HEK293 (cell line): Measurements from ENCODE around the gene CTSE.
"Not testable (repeated sequence)": the region's sequence is repeated elsewhere in the genome, so short reads cannot be mapped to it uniquely, and the experiment has no call there.

Source experiments
- CTCF ChIA-PET: fragments of 350-600 bp; formaldehyde crosslinking; extraction: SDS; loops from one replicate; lab custom pipeline; 2021; ENCODE audit warnings: antibody characterized with exemption; lab: Yijun Ruan, JAX
- POLR2A ChIA-PET: fragments of 300-600 bp; formaldehyde crosslinking; extraction: SDS; loops from one replicate; lab custom pipeline; 2020; ENCODE audit warnings: antibody characterized with exemption, inconsistent platforms; lab: Yijun Ruan, JAX
- H3K27ac ChIP-seq: fragments of 200-500 bp; sonication (Bioruptor generic); 2 replicates; pipeline ENCODE4 v1.5.1; 2014; ENCODE audit warnings: low read depth, low read length, control low read depth, inconsistent platforms; ENCODE audit errors: extremely low read depth
- H3K36me3 ChIP-seq, 2 experiments: fragments of 200-500 bp in 1 of 2; sonication (Bioruptor generic) in 1 of 2; 1 replicate in 1 of 2; 2 replicates in 1 of 2; pipeline ENCODE4 v1.5.1; 2014 to 2017; ENCODE audit warnings: inconsistent platforms in 2 of 2, low read length in 2 of 2; ENCODE audit not compliant: control insufficient read depth in 2 of 2, insufficient read depth in 1 of 2
- H3K4me1 ChIP-seq: fragments of 200-500 bp; sonication (Bioruptor generic); 2 replicates; pipeline ENCODE4 v1.5.1; 2014; ENCODE audit warnings: mild to moderate bottlenecking, low read length, inconsistent platforms; ENCODE audit not compliant: control insufficient read depth, insufficient read depth
- H3K4me3 ChIP-seq: 2 replicates; pipeline ENCODE4 v1.5.1; 2011; ENCODE audit warnings: low read depth, mild to moderate bottlenecking, control low read depth, low read length, moderate library complexity
- H3K9me3 ChIP-seq: fragments of 200-500 bp; sonication (Bioruptor generic); 2 replicates; pipeline ENCODE4 v1.5.1; 2014; ENCODE audit warnings: low read depth, low read length, inconsistent platforms; ENCODE audit not compliant: control insufficient read depth, insufficient read depth
- ATF2 ChIP-seq: fragments of 450-650 bp; formaldehyde crosslinking; IDR thresholded peaks from 2 replicates; pipeline ENCODE4 v1.5.1; 2016; ENCODE audit warnings: missing biosample characterization, missing genetic modification characterization, low read depth
- ZNF311 ChIP-seq: fragments of 450-650 bp; formaldehyde crosslinking; IDR thresholded peaks from 2 replicates; pipeline ENCODE4 v1.5.1; 2017; ENCODE audit warnings: missing biosample characterization, missing genetic modification characterization, borderline replicate concordance
- ZNF416 ChIP-seq: fragments of 450-650 bp; formaldehyde crosslinking; IDR thresholded peaks from 2 replicates; pipeline ENCODE4 v1.5.1; 2016; ENCODE audit warnings: missing biosample characterization, missing genetic modification characterization
- ZNF510 ChIP-seq: fragments of 450-650 bp; formaldehyde crosslinking; IDR thresholded peaks from 2 replicates; pipeline ENCODE4 v1.5.1; 2018; ENCODE audit warnings: mild to moderate bottlenecking, missing genetic modification characterization, missing biosample characterization; ENCODE audit not compliant: insufficient replicate concordance
- ZNF621 ChIP-seq: fragments of 450-650 bp; formaldehyde crosslinking; IDR thresholded peaks from 2 replicates; pipeline ENCODE4 v1.5.1; 2017; ENCODE audit warnings: missing biosample characterization, missing genetic modification characterization

CTSE gene

GRCh38 chr1:206053616-206054015, 29.9 kb upstream of the CTSE start:
- POLR2A ChIA-PET, H3K27ac ChIP-seq, H3K4me1 ChIP-seq, H3K4me3 ChIP-seq, H3K9me3 ChIP-seq, H3K36me3 ChIP-seq: not testable (repeated sequence)
- CTCF ChIA-PET: interaction anchor here (0.6 kb wide), 2 partner anchors 21 to 1403 kb away, joined by 3 to 4 read pairs; no protein-coding TSS in a partner anchor

- H3K4me1 ChIP-seq, H3K9me3 ChIP-seq, H3K27ac ChIP-seq, H3K4me3 ChIP-seq, POLR2A ChIA-PET, H3K36me3 ChIP-seq: not testable (repeated sequence)
- CTCF ChIA-PET: interaction anchor here (0.6 kb wide), 2 partner anchors 21 to 1404 kb away, joined by 3 to 4 read pairs; no protein-coding TSS in a partner anchor
Measured at GRCh38 chr1:206052919-206053610, 29.4 kb upstream of the CTSE start, which contains the start of gene RHEX. Gene RHEX, plus strand, starts transcription at chr1:206053173. Its CDS starts 44,656 bp downstream, at chr1:206097829.

- POLR2A ChIA-PET, H3K27ac ChIP-seq, H3K4me3 ChIP-seq, H3K36me3 ChIP-seq, H3K9me3 ChIP-seq, H3K4me1 ChIP-seq: not testable (repeated sequence)
- CTCF ChIA-PET: interaction anchor here (0.7 to 1.1 kb wide), 2 partner anchors 23 to 466 kb away, joined by 3 read pairs; no protein-coding TSS in a partner anchor
Measured at GRCh38 chr1:206052231-206052865, 28.7 kb upstream of the CTSE start.

- Histone ChIP-seq H3K27ac (no peak overlapping the region), H3K9me3 (no peaks in the 10 kb centered on the region), H3K4me3 (no peak overlapping the region), H3K4me1 (no peaks in the 10 kb centered on the region), H3K36me3 (no peaks in the 10 kb centered on the region)
- CTCF ChIA-PET: interaction anchor here (1.1 kb wide), 1 partner anchor 21 kb away, joined by 3 read pairs; no protein-coding TSS in a partner anchor
- POLR2A ChIA-PET: no interaction called here
- TF ChIP-seq ZNF621 (tag by site-specific recombination): no peak
- no peak for TF ChIP-seq ZNF510 (tag by site-specific recombination)
Measured at GRCh38 chr1:206050655-206051235, 27.1 kb upstream of the CTSE start.

DNA sequence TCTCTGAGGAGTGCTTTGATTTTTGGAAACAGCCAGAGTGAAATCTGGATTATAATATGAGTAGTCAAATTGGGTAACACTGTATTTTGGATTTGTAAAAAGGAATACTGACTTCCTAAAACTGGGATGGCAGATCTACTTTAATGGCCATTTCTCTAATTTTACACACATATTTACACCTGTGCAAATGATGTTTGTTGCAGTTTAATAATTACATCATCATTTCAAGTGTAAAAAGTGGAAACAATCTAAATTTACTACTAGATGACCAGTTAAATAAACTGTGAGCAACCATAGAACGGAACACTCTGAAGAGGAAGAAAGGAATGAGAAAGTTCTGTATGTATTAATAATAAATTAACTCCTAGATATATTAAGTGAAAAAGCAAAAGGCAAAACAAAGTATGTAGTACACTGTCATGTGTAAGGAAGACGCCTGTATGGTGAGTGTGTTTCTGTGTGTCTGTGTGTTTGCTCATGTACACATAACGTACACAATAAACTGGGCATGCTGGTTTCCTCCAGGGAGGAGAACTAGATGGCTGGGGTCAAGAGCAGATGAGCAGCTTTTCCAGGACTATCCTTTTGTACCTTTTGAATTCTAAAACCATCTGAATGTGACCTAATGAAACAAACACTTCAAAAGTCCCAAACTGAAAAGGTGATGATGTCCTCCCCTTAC, 26.4 kb upstream of the CTSE start:
- Histone ChIP-seq H3K27ac (no peak overlapping the region), H3K4me3 (no peak overlapping the region)
- CTCF ChIA-PET: no interaction called here
- TF ChIP-seq ATF2 (tag by site-specific recombination) (peak; percentile 54; the same call in 1 of the 2 replicates), ZNF311 (tag by site-specific recombination) (no peak), ZNF416 (tag by site-specific recombination) (no peak)
- TF ChIP-seq, all 188 proteins: peak for 1
- Histone ChIP-seq H3K9me3 (no peaks in the 10 kb centered on the region), H3K4me1 (no peaks in the 10 kb centered on the region), H3K36me3 (no peaks in the 10 kb centered on the region)
- POLR2A ChIA-PET: no interaction called here
